Peyer's patch (tissue), 4 donors: ENCODE results near the gene SYNDIG1. TPM values are rescaled to one million over a fixed set of nuclear protein-coding genes. Genes with fewer than 3 reads are reported as not detected.

ENCODE experiments used
- DNase-seq, 3 donors: peaks; one replicate each; pipeline ENCODE4 v3.0.0-alpha.2; 2017 to 2019
- H3K27ac ChIP-seq, 4 donors: fragments of 200-600 bp; sonication (generic); one replicate each; pipeline ENCODE4 v1.5.1; 2016 to 2019
- H3K27me3 ChIP-seq, 2 donors: fragments of 200-600 bp; sonication (generic); one replicate each; pipeline ENCODE4 v1.5.1; 2019
- H3K36me3 ChIP-seq, 3 donors: fragments of 200-600 bp; sonication (generic); one replicate each; pipeline ENCODE4 v1.5.1; 2016 to 2019
- H3K4me1 ChIP-seq, 4 donors: fragments of 200-600 bp; sonication (generic); one replicate each; pipeline ENCODE4 v1.5.1; 2016 to 2019
- H3K4me3 ChIP-seq, 4 donors: fragments of 200-600 bp; sonication (generic); 1 replicate in 3 of 4; 2 replicates in 1 of 4; pipeline ENCODE4 v1.5.1; 2016 to 2019; ENCODE audit warnings: mild to moderate bottlenecking in 1 of 4
- H3K9me3 ChIP-seq, 4 donors: fragments of 200-600 bp; sonication (generic); one replicate each; pipeline ENCODE4 v1.5.1; 2016 to 2019; ENCODE audit warnings: mild to moderate bottlenecking in 1 of 4
- POLR2A ChIP-seq, 2 donors: fragments of 450-650 bp; IDR thresholded peaks; one replicate each; pipeline ENCODE4 v1.5.1; 2017; ENCODE audit warnings: antibody characterized with exemption in 2 of 2, mild to moderate bottlenecking in 2 of 2, moderate library complexity in 2 of 2
- total RNA-seq, 4 donors: library from RNA; depleted of rRNA; stranded (reverse); fragments of >200 nt; gene quantifications; one replicate each; pipeline ENCODE4 v1.1.0, GENCODE V29; 2016
- TF ChIP-seq, protein P1 (sequence below), 6 experiments: fragments of 450-650 bp in 4 of 6; fragments of 200-600 bp in 2 of 6; sonication (generic) in 1 of 6; IDR thresholded peaks; one replicate each; pipeline ENCODE4 v1.5.1; 2017 to 2019; ENCODE audit warnings: antibody characterized with exemption in 6 of 6, mild to moderate bottlenecking in 3 of 6, moderate library complexity in 1 of 6

Gene SYNDIG1
- total RNA-seq, 4 donors from 2014 or later = 0.76 to 1.7 TPM; not detected in 2

DNA sequence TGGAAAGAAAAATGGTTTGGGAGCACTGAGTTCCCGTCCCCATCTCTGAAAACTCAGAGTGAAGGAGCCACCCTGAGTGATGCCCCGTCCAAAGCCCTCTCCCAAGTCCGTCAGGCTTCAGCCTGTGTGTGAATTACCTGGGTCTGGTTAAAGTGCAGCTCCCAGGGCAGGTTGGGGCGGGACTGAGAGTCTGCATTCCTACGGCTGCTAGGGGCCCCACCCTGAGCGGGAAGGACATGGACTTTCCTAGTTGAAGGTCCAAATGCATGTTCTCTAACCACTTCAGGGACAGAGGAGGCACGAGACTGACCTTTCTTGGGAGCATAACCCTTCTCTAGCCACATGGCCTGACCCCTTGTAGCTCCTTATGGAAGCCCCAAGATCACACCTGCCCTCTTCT lies 97.2 kb downstream of the SYNDIG1 start:
- no peak for DNase-seq
- H3K4me1 ChIP-seq = no peaks in the 10 kb centered on the region

DNA sequence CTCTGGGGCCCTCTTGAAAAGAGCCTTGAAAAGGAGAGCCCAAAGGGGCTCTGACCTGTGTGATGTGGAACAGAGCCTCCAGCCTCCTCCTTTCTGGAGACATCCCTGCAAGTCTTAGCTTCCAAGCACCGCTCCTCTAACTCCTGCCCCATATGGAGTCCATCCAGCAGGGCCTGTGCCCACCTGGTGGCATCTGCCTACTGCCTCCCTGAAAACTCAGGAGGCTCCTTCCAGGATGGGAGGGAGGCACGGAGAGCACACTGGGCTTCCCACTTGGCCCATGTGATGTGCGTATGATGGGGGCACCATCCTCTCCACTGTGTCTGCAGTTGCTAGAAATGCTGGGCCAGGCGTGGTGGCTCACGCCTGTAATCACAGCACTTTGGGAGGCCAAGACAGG lies 98.1 kb downstream of the SYNDIG1 start:
- H3K36me3 ChIP-seq = no peaks in the 10 kb centered on the region
- no peak overlapping the region for H3K27ac ChIP-seq
- no peaks in the 10 kb centered on the region for H3K4me1 ChIP-seq
- DNase-seq = no peak
- H3K4me3 ChIP-seq = no peak overlapping the region
- H3K27me3 ChIP-seq = no peaks in the 10 kb centered on the region
- TF ChIP-seq, protein P1, sequence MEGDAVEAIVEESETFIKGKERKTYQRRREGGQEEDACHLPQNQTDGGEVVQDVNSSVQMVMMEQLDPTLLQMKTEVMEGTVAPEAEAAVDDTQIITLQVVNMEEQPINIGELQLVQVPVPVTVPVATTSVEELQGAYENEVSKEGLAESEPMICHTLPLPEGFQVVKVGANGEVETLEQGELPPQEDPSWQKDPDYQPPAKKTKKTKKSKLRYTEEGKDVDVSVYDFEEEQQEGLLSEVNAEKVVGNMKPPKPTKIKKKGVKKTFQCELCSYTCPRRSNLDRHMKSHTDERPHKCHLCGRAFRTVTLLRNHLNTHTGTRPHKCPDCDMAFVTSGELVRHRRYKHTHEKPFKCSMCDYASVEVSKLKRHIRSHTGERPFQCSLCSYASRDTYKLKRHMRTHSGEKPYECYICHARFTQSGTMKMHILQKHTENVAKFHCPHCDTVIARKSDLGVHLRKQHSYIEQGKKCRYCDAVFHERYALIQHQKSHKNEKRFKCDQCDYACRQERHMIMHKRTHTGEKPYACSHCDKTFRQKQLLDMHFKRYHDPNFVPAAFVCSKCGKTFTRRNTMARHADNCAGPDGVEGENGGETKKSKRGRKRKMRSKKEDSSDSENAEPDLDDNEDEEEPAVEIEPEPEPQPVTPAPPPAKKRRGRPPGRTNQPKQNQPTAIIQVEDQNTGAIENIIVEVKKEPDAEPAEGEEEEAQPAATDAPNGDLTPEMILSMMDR (IDR thresholded peaks at IDR 0.05) = no peak
- TF ChIP-seq POLR2A (IDR thresholded peaks at IDR 0.05) = no peak
- H3K9me3 ChIP-seq = no peaks in the 10 kb centered on the region

More for the DNA sequence above, 97.2 kb downstream of the SYNDIG1 start:
- H3K27ac ChIP-seq = no peak overlapping the region
- TF ChIP-seq, protein P1 (IDR thresholded peaks at IDR 0.05) = no peak
- no peak for TF ChIP-seq POLR2A (IDR thresholded peaks at IDR 0.05)
- H3K27me3 ChIP-seq = no peaks in the 10 kb centered on the region
- no peaks in the 10 kb centered on the region for H3K9me3 ChIP-seq
- H3K36me3 ChIP-seq = no peaks in the 10 kb centered on the region
- no peak overlapping the region for H3K4me3 ChIP-seq

DNA sequence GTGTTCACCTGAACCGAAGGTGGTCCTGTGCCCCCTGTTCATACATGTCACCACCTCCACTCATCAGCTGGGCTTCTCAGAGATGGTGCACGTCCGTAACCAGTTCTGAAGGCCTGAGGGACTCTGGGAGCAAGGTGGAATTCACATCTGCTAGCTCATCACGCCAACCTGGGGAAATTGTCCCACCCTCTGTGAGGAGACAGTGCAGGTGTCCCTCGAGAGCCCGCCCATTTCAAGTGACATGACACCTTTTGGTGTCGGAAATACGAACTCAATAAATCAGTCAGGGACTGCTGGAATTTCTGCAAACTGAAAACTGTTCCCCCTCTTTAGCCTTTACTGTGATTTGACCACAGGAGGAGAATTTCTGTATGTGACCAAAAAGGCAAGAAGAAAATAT lies 99.4 kb downstream of the SYNDIG1 start:
- Histone ChIP-seq H3K4me1 (no peaks in the 10 kb centered on the region), H3K27me3 (no peaks in the 10 kb centered on the region), H3K36me3 (no peaks in the 10 kb centered on the region), H3K9me3 (no peaks in the 10 kb centered on the region), H3K27ac (no peak overlapping the region), H3K4me3 (no peak overlapping the region)
- DNase-seq = no peak
- TF ChIP-seq, protein P1 (IDR thresholded peaks at IDR 0.05) = no peak
- TF ChIP-seq POLR2A (IDR thresholded peaks at IDR 0.05) = no peak

DNA sequence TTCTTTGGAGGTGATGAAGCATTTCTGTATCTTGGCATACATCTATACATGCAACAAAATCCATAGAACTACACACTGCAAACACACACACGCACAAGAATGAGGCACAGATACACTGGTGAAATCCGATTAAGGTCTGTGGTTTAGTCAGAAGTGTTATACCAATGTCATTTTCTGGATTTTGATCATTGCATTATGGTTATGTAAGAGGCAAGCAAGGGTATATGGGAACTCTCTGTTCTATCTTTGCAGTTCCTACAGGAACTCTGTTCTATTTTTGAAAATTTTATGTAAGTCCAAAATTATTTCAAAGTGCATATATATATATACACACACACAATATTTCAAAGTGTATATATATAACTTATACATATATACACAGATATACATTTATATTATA lies 101.7 kb downstream of the SYNDIG1 start:
- Histone ChIP-seq H3K36me3 (no peaks in the 10 kb centered on the region), H3K9me3 (no peaks in the 10 kb centered on the region), H3K4me3 (no peak overlapping the region)

DNA sequence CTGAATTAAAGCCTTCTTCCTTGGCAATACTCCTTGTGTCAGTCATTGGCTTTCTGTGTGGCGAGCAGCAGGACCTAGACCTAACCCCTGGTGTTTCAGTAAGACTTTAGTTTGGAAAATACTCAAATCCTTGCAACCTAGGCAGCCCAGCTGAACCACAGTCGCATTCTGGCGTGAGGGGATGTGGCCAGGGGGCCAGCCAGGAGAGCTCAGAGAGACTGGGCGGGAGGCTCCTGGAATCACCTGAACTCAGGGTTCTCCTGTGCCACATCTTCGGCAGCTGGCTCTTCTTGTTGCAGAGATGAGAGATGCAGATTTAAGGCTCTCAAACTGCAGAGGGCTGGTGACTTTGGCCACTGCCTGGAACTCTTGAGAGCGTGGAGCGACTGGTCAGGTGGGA lies 102.7 kb downstream of the SYNDIG1 start:
- H3K4me1 ChIP-seq = no peaks in the 10 kb centered on the region
- no peak for DNase-seq
- no peaks in the 10 kb centered on the region for H3K27me3 ChIP-seq
- H3K36me3 ChIP-seq = no peaks in the 10 kb centered on the region
- no peaks in the 10 kb centered on the region for H3K9me3 ChIP-seq
- no peak overlapping the region for H3K27ac ChIP-seq
- no peak overlapping the region for H3K4me3 ChIP-seq
- TF ChIP-seq, protein P1 (IDR thresholded peaks at IDR 0.05) = no peak
- no peak for TF ChIP-seq POLR2A (IDR thresholded peaks at IDR 0.05)

More for the DNA sequence above, 101.7 kb downstream of the SYNDIG1 start:
- Histone ChIP-seq H3K27ac (no peak overlapping the region), H3K4me1 (no peaks in the 10 kb centered on the region), H3K27me3 (no peaks in the 10 kb centered on the region)
- no peak for DNase-seq
- TF ChIP-seq, protein P1 (IDR thresholded peaks at IDR 0.05) = no peak
- TF ChIP-seq POLR2A (IDR thresholded peaks at IDR 0.05) = no peak

DNA sequence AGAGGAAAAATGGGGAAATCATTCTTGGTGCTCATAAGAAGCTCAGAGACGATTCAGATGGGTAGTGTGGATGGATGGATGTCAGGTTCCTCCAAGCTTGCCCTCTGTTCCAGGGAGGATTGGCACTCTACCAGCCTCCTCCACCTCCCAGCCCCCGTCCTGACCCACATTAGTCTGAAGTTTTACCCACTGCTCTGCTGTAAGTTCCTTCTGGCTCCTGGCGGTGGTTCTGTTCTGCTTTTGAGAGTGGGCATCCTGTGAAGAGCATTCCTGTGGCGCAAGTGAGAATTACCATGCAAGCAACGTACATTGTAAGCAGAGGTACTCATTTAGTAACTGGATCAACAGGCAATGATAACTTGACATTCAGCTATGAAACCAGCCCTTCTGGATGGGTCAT lies 103.4 kb downstream of the SYNDIG1 start:
- no peak for TF ChIP-seq POLR2A (IDR thresholded peaks at IDR 0.05)
- TF ChIP-seq, protein P1 (IDR thresholded peaks at IDR 0.05) = no peak
- H3K9me3 ChIP-seq = no peaks in the 10 kb centered on the region
- H3K4me3 ChIP-seq = no peak overlapping the region
- no peak overlapping the region for H3K27ac ChIP-seq
- H3K4me1 ChIP-seq = no peaks in the 10 kb centered on the region
- H3K36me3 ChIP-seq = no peaks in the 10 kb centered on the region
- no peaks in the 10 kb centered on the region for H3K27me3 ChIP-seq
- no peak for DNase-seq
